Measurements from ENCODE around the gene ZMPSTE24. TPM values are rescaled to one million over a fixed set of nuclear protein-coding genes. Genes with fewer than 3 reads are reported as not detected.

The ZMPSTE24 gene
- total and polyA plus RNA-seq, 2 of the 4 experiments (the other 2 are of a cell fraction): 21.0 to 28.9 TPM

GRCh38 chr1:40281853-40282252, 23.8 kb downstream of the ZMPSTE24 start:
- Histone ChIP-seq H3K9ac (ENCODE audit: low read depth, low read length) (no peak overlapping the region), H3K4me1 (ENCODE audit: control insufficient read depth, insufficient read depth, low read length) (no peaks in the 10 kb centered on the region), H3K27ac (ENCODE audit: insufficient read depth, low read length) (no peak overlapping the region), H2BK20ac (ENCODE audit: low read depth, low read length) (no peak overlapping the region), H3K9me1 (ENCODE audit: insufficient read depth, low read length) (0 out of 2 replicates have a peak, but pooled peaks cover 3% of the 10 kb centered on the region), H2AK5ac (ENCODE audit: low read depth, low read length) (no peak overlapping the region), H3K14ac (replicated peaks; ENCODE audit: low read depth, low read length) (no peak overlapping the region), H3K36me3 (ENCODE audit: control insufficient read depth, insufficient read depth, low read length) (peaks cover 18% of the 10 kb centered on the region), H3K4ac (ENCODE audit: low read depth, low read length) (no peak overlapping the region), H4K91ac (ENCODE audit: insufficient read depth, low read depth, low read length) (no peak overlapping the region), H3K56ac (ENCODE audit: extremely low read depth, insufficient read depth, low read length) (no peak overlapping the region), H3K9me3 (ENCODE audit: control insufficient read depth, insufficient read depth, low read length) (no peaks in the 10 kb centered on the region), H3K4me3 (ENCODE audit: insufficient read depth, low read depth, low read length) (no peak overlapping the region), H4K5ac (ENCODE audit: low read depth, low read length) (no peak overlapping the region), H4K20me1 (ENCODE audit: insufficient read depth, low read length) (peaks cover 10% of the 10 kb centered on the region; the same call in 1 of the 2 replicates), H2AK9ac (replicated peaks; ENCODE audit: low read depth, low read length, poor library complexity) (no peak overlapping the region), H2BK15ac (ENCODE audit: low read depth, low read length) (no peak overlapping the region), H3K27me3 (ENCODE audit: control insufficient read depth, insufficient read depth, low read length) (no peaks in the 10 kb centered on the region), H3K79me1 (ENCODE audit: low read depth in 1 of 2, low read length in 2 of 2) (peaks cover 6 to 19% of the 10 kb centered on the region in 2 experiments; a peak in 3 of 4 replicates), H3K23ac (ENCODE audit: low read depth, low read length) (no peak overlapping the region), H2AFZ (replicated peaks; ENCODE audit: low read length, poor library complexity) (no peak overlapping the region), H4K8ac (ENCODE audit: low read depth in 2 of 2, low read length in 2 of 2) (no peak overlapping the region), H2BK120ac (ENCODE audit: low read depth, low read length) (no peak overlapping the region), H3K4me2 (ENCODE audit: low read depth, low read length) (no peak overlapping the region), H3K18ac (ENCODE audit: low read depth, low read length) (no peak overlapping the region), H2BK5ac (ENCODE audit: low read depth, low read length, poor library complexity, severe bottlenecking) (no peak overlapping the region)
- POLR2A ChIA-PET (ENCODE audit: unreplicated experiment): interaction anchor here (0.6 kb wide), 1 partner anchor 64 kb away, joined by 3 read pairs; no protein-coding TSS in a partner anchor
- CTCF ChIA-PET: interaction anchor here (1.0 kb wide), 2 partner anchors 19 to 33 kb away, joined by 3 read pairs; no protein-coding TSS in a partner anchor
- no peak for DNase-seq
- dilution Hi-C loops (cut with HindIII; ENCODE audit: low sequenced_read_pairs, unreplicated experiment): no loop called here
- TF ChIP-seq CTCF (conservative IDR thresholded peaks at IDR 0.05; ENCODE audit: low read depth, low read length) (no peak), MAZ (IDR thresholded peaks at IDR 0.05; ENCODE audit: borderline replicate concordance, low read depth, low read length) (no peak), SMC3 (IDR thresholded peaks at IDR 0.05; ENCODE audit: low read depth, low read length) (no peak), USF2 (IDR thresholded peaks at IDR 0.05; ENCODE audit: low read depth, low read length) (no peak), FOS (IDR thresholded peaks at IDR 0.05; ENCODE audit: low read depth, low read length) (no peak), CHD1 (IDR thresholded peaks at IDR 0.05; ENCODE audit: low read depth, low read length) (no peak), CEBPB (IDR thresholded peaks at IDR 0.05; ENCODE audit: low read depth, low read length) (no peak), RAD21 (IDR thresholded peaks at IDR 0.05; ENCODE audit: low read length) (no peak), MAFK (IDR thresholded peaks at IDR 0.05; ENCODE audit: low read depth, low read length) (no peak)
- 80% methylated on average over 1 of the region's 2 CpGs; no CpG with 5 or more reads in 1 of the 2 experiments for WGBS, 2 experiments (ENCODE audit: extremely low coverage in 2 of 2, insufficient read length in 1 of 2)
- BruUV-seq (replicated peaks): no TSS peak
- in situ Hi-C loops (cut with MboI; ENCODE audit: low sequenced_read_pairs): no loop called here
- ATAC-seq (ENCODE audit: low read depth): no peak
- intact Hi-C loops (cut with micrococcal nuclease): no loop called here
